IMR-90 (cell line): ENCODE results near the gene UTY. TPM values are rescaled to one million over a fixed set of nuclear protein-coding genes. Genes with fewer than 3 reads are reported as not detected.

ENCODE experiments used
- ATAC-seq: fragments of 200-7000 bp; cut with Tn5 transposase; 2 replicates; pipeline ENCODE4 v1.9.1; 2020; ENCODE audit warnings: low read depth, mild to moderate bottlenecking, moderate library complexity
- BruUV-seq: library from RNA; stranded (reverse); fragments of 400-500 nt; replicated peaks from 2 replicates; lab custom pipeline; 2021; lab: Mats Ljungman, UMichigan
- CTCF ChIA-PET: fragments of 300-600 bp; formaldehyde crosslinking; extraction: SDS; loops from one replicate; lab custom pipeline; 2021; ENCODE audit warnings: antibody characterized with exemption; lab: Yijun Ruan, JAX
- POLR2A ChIA-PET: fragments of 300-600 bp; sonication (Branson Sonifier 250); formaldehyde crosslinking; loops from one replicate; lab custom pipeline; 2022; ENCODE audit warnings: antibody characterized with exemption; ENCODE audit not compliant: unreplicated experiment; lab: Charles Lee
- DNase-seq: peaks from one replicate; pipeline ENCODE4 v3.0.0; 2013
- H2AFZ ChIP-seq: replicated peaks from 2 replicates; pipeline ENCODE3; 2013; ENCODE audit warnings: low read length, mild to moderate bottlenecking; ENCODE audit not compliant: poor library complexity
- H2AK5ac ChIP-seq: 2 replicates; pipeline ENCODE4 v1.6.1; 2013; ENCODE audit warnings: low read depth, low read length, inconsistent platforms
- H2AK9ac ChIP-seq: replicated peaks from 2 replicates; pipeline ENCODE3; 2013; ENCODE audit warnings: mild to moderate bottlenecking, low read depth, low read length, moderate library complexity; ENCODE audit not compliant: poor library complexity
- H2BK120ac ChIP-seq: 2 replicates; pipeline ENCODE4 v1.6.1; 2013; ENCODE audit warnings: low read depth, low read length, inconsistent platforms
- H2BK15ac ChIP-seq: 3 replicates; pipeline ENCODE4 v1.6.1; 2013; ENCODE audit warnings: low read depth, low read length, inconsistent platforms
- H2BK20ac ChIP-seq: 2 replicates; pipeline ENCODE4 v1.6.1; 2013; ENCODE audit warnings: low read depth, mild to moderate bottlenecking, inconsistent platforms, low read length, moderate library complexity
- H2BK5ac ChIP-seq: 2 replicates; pipeline ENCODE4 v1.6.1; 2013; ENCODE audit warnings: mild to moderate bottlenecking, low read depth, low read length, inconsistent platforms; ENCODE audit not compliant: poor library complexity, severe bottlenecking
- H3K14ac ChIP-seq: replicated peaks from 2 replicates; pipeline ENCODE4 v1.6.1; 2013; ENCODE audit warnings: low read depth, low read length, inconsistent platforms
- H3K18ac ChIP-seq: 2 replicates; pipeline ENCODE4 v1.6.1; 2013; ENCODE audit warnings: low read depth, low read length, control low read depth
- H3K23ac ChIP-seq: 2 replicates; pipeline ENCODE4 v1.6.1; 2013; ENCODE audit warnings: low read depth, low read length, inconsistent platforms
- H3K27ac ChIP-seq: 2 replicates; pipeline ENCODE4 v1.5.1; 2013; ENCODE audit warnings: mild to moderate bottlenecking, control low read depth, low read length; ENCODE audit not compliant: insufficient read depth
- H3K27me3 ChIP-seq: 2 replicates; pipeline ENCODE4 v1.6.1; 2013; ENCODE audit warnings: low read length; ENCODE audit not compliant: control insufficient read depth, insufficient read depth
- H3K36me3 ChIP-seq: 2 replicates; pipeline ENCODE4 v1.6.1; 2013; ENCODE audit warnings: low read length, mixed read lengths; ENCODE audit not compliant: control insufficient read depth, insufficient read depth
- H3K4ac ChIP-seq: 2 replicates; pipeline ENCODE4 v1.6.1; 2013; ENCODE audit warnings: low read depth, low read length, inconsistent platforms
- H3K4me1 ChIP-seq: 2 replicates; pipeline ENCODE4 v1.6.1; 2013; ENCODE audit warnings: low read length, mixed read lengths; ENCODE audit not compliant: control insufficient read depth, insufficient read depth
- H3K4me2 ChIP-seq: 2 replicates; pipeline ENCODE4 v1.6.1; 2013; ENCODE audit warnings: low read depth, mild to moderate bottlenecking, control low read depth, low read length, moderate library complexity
- H3K4me3 ChIP-seq: 2 replicates; pipeline ENCODE4 v1.5.1; 2013; ENCODE audit warnings: low read depth, mild to moderate bottlenecking, control low read depth, low read length, moderate library complexity; ENCODE audit not compliant: insufficient read depth
- H3K56ac ChIP-seq: 2 replicates; pipeline ENCODE4 v1.6.1; 2013; ENCODE audit warnings: low read length, inconsistent platforms; ENCODE audit not compliant: insufficient read depth; ENCODE audit errors: extremely low read depth
- H3K79me1 ChIP-seq, 2 experiments: 2 replicates each; pipeline ENCODE4 v1.6.1; 2013; ENCODE audit warnings: low read length in 2 of 2, inconsistent platforms in 1 of 2, low read depth in 1 of 2
- H3K9ac ChIP-seq: 2 replicates; pipeline ENCODE4 v1.6.1; 2013; ENCODE audit warnings: low read depth, low read length, control low read depth
- H3K9me1 ChIP-seq: 2 replicates; pipeline ENCODE4 v1.6.1; 2013; ENCODE audit warnings: low read length, inconsistent platforms; ENCODE audit not compliant: insufficient read depth
- H3K9me3 ChIP-seq: 2 replicates; pipeline ENCODE4 v1.6.1; 2013; ENCODE audit warnings: low read length; ENCODE audit not compliant: control insufficient read depth, insufficient read depth
- H4K20me1 ChIP-seq: 2 replicates; pipeline ENCODE4 v1.6.1; 2013; ENCODE audit warnings: low read length, inconsistent platforms; ENCODE audit not compliant: insufficient read depth
- H4K5ac ChIP-seq: 2 replicates; pipeline ENCODE4 v1.6.1; 2013; ENCODE audit warnings: mild to moderate bottlenecking, low read depth, low read length, control low read depth
- H4K8ac ChIP-seq, 2 experiments: 2 replicates each; pipeline ENCODE4 v1.6.1; 2013; ENCODE audit warnings: low read depth in 2 of 2, low read length in 2 of 2, control low read depth in 1 of 2, inconsistent platforms in 1 of 2
- H4K91ac ChIP-seq: 2 replicates; pipeline ENCODE4 v1.6.1; 2013; ENCODE audit warnings: low read depth, low read length, inconsistent platforms; ENCODE audit not compliant: insufficient read depth
- CEBPB ChIP-seq: IDR thresholded peaks from 2 replicates; pipeline ENCODE4 v1.6.1; 2012; ENCODE audit warnings: low read depth, low read length, improper control_type of control experiment
- MAFK ChIP-seq: IDR thresholded peaks from 2 replicates; pipeline ENCODE4 v1.6.1; 2012; ENCODE audit warnings: low read depth, low read length, improper control_type of control experiment
- NFE2L2 ChIP-seq: fragments of 150-350 bp; IDR thresholded peaks from 2 replicates; pipeline ENCODE4 v1.6.1; 2016; ENCODE audit warnings: low read depth, mild to moderate bottlenecking, low read length
- POLR2A ChIP-seq: IDR thresholded peaks from 2 replicates; pipeline ENCODE4 v1.6.1; 2012; ENCODE audit warnings: mild to moderate bottlenecking, low read depth, low read length
- SMC3 ChIP-seq: fragments of 150-350 bp; IDR thresholded peaks from 2 replicates; pipeline ENCODE4 v1.6.1; 2016; ENCODE audit warnings: low read depth, mild to moderate bottlenecking, antibody characterized with exemption, low read length, moderate library complexity
- WGBS, 2 experiments: methylation state at CpG; one replicate each; pipeline versions ENCODE4 v1.1.5 to v1.1.7; 2013; ENCODE audit warnings: missing lambda C conversion rate in 2 of 2; ENCODE audit not compliant: insufficient read length in 1 of 2; ENCODE audit errors: extremely low coverage in 2 of 2; 5-methylcytosine and 5-hydroxymethylcytosine counted together
- dilution Hi-C: fragments of 300-500 bp; cut with HindIII; formaldehyde crosslinking; loops from one replicate; pipeline ENCODE4 v1.14.3; 2018; ENCODE audit warnings: low sequenced_read_pairs; ENCODE audit not compliant: unreplicated experiment
- in situ Hi-C: fragments of 300-500 bp; cut with MboI; formaldehyde crosslinking; loops from 3 replicates; pipeline ENCODE4 v1.14.3; 2019; ENCODE audit warnings: low sequenced_read_pairs, inconsistent platforms, mixed read lengths
- intact Hi-C: fragments of 100-400 bp; cut with micrococcal nuclease; formaldehyde crosslinking; loops from 2 replicates; pipeline ENCODE4 v1.10.0; 2022
- polyA plus RNA-seq, 3 experiments: library from polyadenylated mRNA; depleted of rRNA; stranded (reverse); fragments of >200 nt; gene quantifications; 2 replicates each; pipeline ENCODE4 v1.2.3, GENCODE V29; 2012; ENCODE audit warnings: low replicate concordance in 1 of 3
- total RNA-seq: library from RNA; depleted of rRNA; stranded (reverse); fragments of >200 nt; gene quantifications from 2 replicates; pipeline ENCODE4 v1.2.3, GENCODE V29; 2012

The UTY gene
- total and polyA plus RNA-seq, 2 of the 4 experiments (the other 2 are of a cell fraction): not detected

DNA sequence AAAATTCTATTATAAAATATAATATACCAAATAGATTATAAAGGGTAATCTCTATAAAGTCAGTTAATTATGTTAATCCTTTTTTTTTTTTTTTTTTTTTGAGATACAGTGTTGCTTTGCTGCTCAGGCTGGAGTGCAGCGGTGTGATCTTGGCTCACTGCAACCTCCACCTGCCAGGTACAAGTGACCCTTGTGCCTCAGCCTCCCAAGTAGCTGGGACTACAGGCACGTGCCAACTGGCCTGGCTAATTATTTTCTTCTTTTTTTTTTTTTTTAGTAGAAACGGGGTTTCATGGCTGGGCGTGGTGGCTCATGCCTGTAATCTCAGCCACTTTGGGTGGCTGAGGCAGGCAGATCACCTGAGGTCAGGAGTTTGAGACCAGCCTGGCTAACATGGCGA lies 141.9 kb downstream of the UTY start:
- no peak overlapping the region for H3K27ac ChIP-seq
- H3K4me2 ChIP-seq: no peak overlapping the region
- no peak overlapping the region for H3K4me3 ChIP-seq
- H3K9me1 ChIP-seq: no peaks in the 10 kb centered on the region
- H3K36me3 ChIP-seq: no peaks in the 10 kb centered on the region
- no peak overlapping the region for H2BK20ac ChIP-seq
- TF ChIP-seq MAFK: no peak
- no peak for TF ChIP-seq POLR2A
- TF ChIP-seq SMC3: no peak
- no peak for TF ChIP-seq NFE2L2
- no peak for TF ChIP-seq CEBPB
- H2BK120ac ChIP-seq: no peak overlapping the region
- BruUV-seq: no TSS peak
- H2AK5ac ChIP-seq: no peak overlapping the region
- H4K5ac ChIP-seq: no peak overlapping the region
- no peak overlapping the region for H3K23ac ChIP-seq
- no peak overlapping the region for H3K9ac ChIP-seq
- ATAC-seq (no peak), DNase-seq (no peak)
- no peak overlapping the region for H3K18ac ChIP-seq
- no peak overlapping the region for H3K4ac ChIP-seq
- no peaks in the 10 kb centered on the region for H4K20me1 ChIP-seq
- ChIA-PET POLR2A (no interaction called here), CTCF (no interaction called here)
- in situ Hi-C loops (no loop called here), dilution Hi-C loops (no loop called here), intact Hi-C loops (no loop called here)
- no peak overlapping the region for H3K14ac ChIP-seq
- H2AK9ac ChIP-seq: no peak overlapping the region
- H3K4me1 ChIP-seq: no peaks in the 10 kb centered on the region
- H4K91ac ChIP-seq: no peak overlapping the region
- no peaks in the 10 kb centered on the region for H3K9me3 ChIP-seq
- no peak overlapping the region for H2BK5ac ChIP-seq
- no peaks in the 10 kb centered on the region for H3K79me1 ChIP-seq
- no peak overlapping the region for H4K8ac ChIP-seq
- H2BK15ac ChIP-seq: no peak overlapping the region
- H3K27me3 ChIP-seq: no peaks in the 10 kb centered on the region
- H3K56ac ChIP-seq: no peak overlapping the region
- no CpG with 5 or more reads among the region's 5 CpGs for WGBS, 2 experiments
- H2AFZ ChIP-seq: no peak overlapping the region
